B cell (primary cell): Measurements from ENCODE around the gene THADA.

ENCODE experiments used
- CTCF ChIP-seq: fragments of 200-600 bp; IDR thresholded peaks from one replicate; pipeline ENCODE4 v1.8.0; 2022; ENCODE audit warnings: antibody characterized with exemption, mild to moderate bottlenecking
- EZH2 ChIP-seq: IDR thresholded peaks from 2 replicates; pipeline ENCODE4 v1.6.1; 2012; ENCODE audit warnings: borderline replicate concordance, low read depth, mild to moderate bottlenecking, moderate library complexity, low read length; ENCODE audit not compliant: insufficient read depth, poor library complexity, severe bottlenecking

GRCh38 chr2:43391201-43391877, 204.5 kb downstream of the THADA start:
- TF ChIP-seq EZH2 (no peak), CTCF (no peak)
